Measurements from ENCODE around the gene DDX24. TPM values are rescaled to one million over a fixed set of nuclear protein-coding genes. Genes with fewer than 3 reads are reported as not detected.

DDX24 gene
- total and polyA plus RNA-seq, 9 donors, result 80.5 to 114 (median 85.4) TPM

GRCh38 chr14:94125659-94126418 is 44.8 kb upstream of the DDX24 start:
- H3K27me3 ChIP-seq (ENCODE audit: control insufficient read depth, insufficient read depth, low read length), result peaks cover 4% of the 10 kb centered on the region
- H3K36me3 ChIP-seq (ENCODE audit: control insufficient read depth, insufficient read depth, low read length), result no peaks in the 10 kb centered on the region
- no peak overlapping the region for H3K27ac ChIP-seq (ENCODE audit: low read length)
- peaks cover 2% of the 10 kb centered on the region for H3K4me1 ChIP-seq (ENCODE audit: control insufficient read depth, insufficient read depth, low read length)
- no peak for DNase-seq
- no peak overlapping the region for H3K4me3 ChIP-seq (ENCODE audit: low read length)
- WGBS (ENCODE audit: insufficient coverage), result 92% methylated on average over 3 of the region's 6 CpGs
- no peaks in the 10 kb centered on the region for H3K9me3 ChIP-seq (replicated peaks; ENCODE audit: control insufficient read depth, low read depth, low read length)

GRCh38 chr14:94124582-94125377 is 43.8 kb upstream of the DDX24 start:
- no peaks in the 10 kb centered on the region for H3K36me3 ChIP-seq (ENCODE audit: control insufficient read depth, insufficient read depth, low read length)
- H3K9me3 ChIP-seq (replicated peaks; ENCODE audit: control insufficient read depth, low read depth, low read length), result no peaks in the 10 kb centered on the region
- no peak overlapping the region for H3K27ac ChIP-seq (ENCODE audit: low read length)
- DNase-seq, result no peak
- H3K27me3 ChIP-seq (ENCODE audit: control insufficient read depth, insufficient read depth, low read length), result peaks cover 4% of the 10 kb centered on the region
- no peaks in the 10 kb centered on the region for H3K4me1 ChIP-seq (ENCODE audit: control insufficient read depth, insufficient read depth, low read length)
- WGBS (ENCODE audit: insufficient coverage), result 75% methylated on average over 5 of the region's 9 CpGs
- H3K4me3 ChIP-seq (ENCODE audit: low read length), result no peak overlapping the region

- no CpG with 5 or more reads among the region's 1 CpG for WGBS (ENCODE audit: insufficient coverage)
- Histone ChIP-seq H3K36me3 (ENCODE audit: control insufficient read depth, insufficient read depth, low read length) (no peaks in the 10 kb centered on the region), H3K4me3 (ENCODE audit: low read length) (no peak overlapping the region), H3K27ac (ENCODE audit: low read length) (no peak overlapping the region), H3K27me3 (ENCODE audit: control insufficient read depth, insufficient read depth, low read length) (peaks cover 4% of the 10 kb centered on the region), H3K4me1 (ENCODE audit: control insufficient read depth, insufficient read depth, low read length) (no peaks in the 10 kb centered on the region), H3K9me3 (replicated peaks; ENCODE audit: control insufficient read depth, low read depth, low read length) (peaks cover 2% of the 10 kb centered on the region)
- no peak for DNase-seq
Observed at GRCh38 chr14:94123868-94124267, 42.9 kb upstream of the DDX24 start.

GRCh38 chr14:94123296-94123695 is 42.3 kb upstream of the DDX24 start:
- Histone ChIP-seq H3K9me3 (replicated peaks; ENCODE audit: control insufficient read depth, low read depth, low read length) (peaks cover 2% of the 10 kb centered on the region), H3K4me1 (ENCODE audit: control insufficient read depth, insufficient read depth, low read length) (no peaks in the 10 kb centered on the region), H3K27ac (ENCODE audit: low read length) (no peak overlapping the region), H3K4me3 (ENCODE audit: low read length) (no peak overlapping the region), H3K36me3 (ENCODE audit: control insufficient read depth, insufficient read depth, low read length) (no peaks in the 10 kb centered on the region), H3K27me3 (ENCODE audit: control insufficient read depth, insufficient read depth, low read length) (peaks cover 4% of the 10 kb centered on the region)
- no peak for DNase-seq
- 87% methylated on average over 9 of the region's 9 CpGs for WGBS (ENCODE audit: insufficient coverage)

DNA sequence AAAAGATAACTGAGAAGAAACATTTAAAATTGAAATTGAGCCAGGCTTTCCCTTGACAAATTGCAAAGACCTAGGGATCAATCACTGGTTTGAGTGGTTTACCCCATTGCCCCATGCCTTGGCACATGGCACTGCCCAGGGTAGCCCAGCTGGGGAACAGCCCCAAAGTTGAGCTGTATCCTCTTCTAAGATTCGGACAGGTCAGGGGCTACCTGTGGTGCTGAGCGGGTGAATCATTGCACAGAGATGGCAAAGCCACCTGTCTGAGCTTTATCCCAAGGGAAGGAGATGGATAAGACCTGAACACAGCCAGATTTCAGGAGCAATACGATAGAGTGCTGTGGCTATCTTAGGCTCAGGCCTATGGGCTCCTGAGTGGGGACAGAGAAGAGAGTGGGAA is 41.4 kb upstream of the DDX24 start:
- Histone ChIP-seq H3K4me1 (ENCODE audit: control insufficient read depth, insufficient read depth, low read length) (no peaks in the 10 kb centered on the region), H3K27me3 (ENCODE audit: control insufficient read depth, insufficient read depth, low read length) (peaks cover 4% of the 10 kb centered on the region), H3K4me3 (ENCODE audit: low read length) (no peak overlapping the region), H3K9me3 (replicated peaks; ENCODE audit: control insufficient read depth, low read depth, low read length) (peaks cover 2% of the 10 kb centered on the region), H3K27ac (ENCODE audit: low read length) (no peak overlapping the region), H3K36me3 (ENCODE audit: control insufficient read depth, insufficient read depth, low read length) (no peaks in the 10 kb centered on the region)
- WGBS (ENCODE audit: insufficient coverage), result 59% methylated on average over 3 of the region's 3 CpGs
- no peak for DNase-seq

- peaks cover 4% of the 10 kb centered on the region for H3K27me3 ChIP-seq (ENCODE audit: control insufficient read depth, insufficient read depth, low read length)
- no peak overlapping the region for H3K27ac ChIP-seq (ENCODE audit: low read length)
- no peak for DNase-seq
- H3K9me3 ChIP-seq (replicated peaks; ENCODE audit: control insufficient read depth, low read depth, low read length), result peaks cover 2% of the 10 kb centered on the region
- no peaks in the 10 kb centered on the region for H3K4me1 ChIP-seq (ENCODE audit: control insufficient read depth, insufficient read depth, low read length)
- no peaks in the 10 kb centered on the region for H3K36me3 ChIP-seq (ENCODE audit: control insufficient read depth, insufficient read depth, low read length)
- H3K4me3 ChIP-seq (ENCODE audit: low read length), result no peak overlapping the region
- 20% methylated on average over 2 of the region's 3 CpGs for WGBS (ENCODE audit: insufficient coverage)
Observed at GRCh38 chr14:94121485-94121884, 40.5 kb upstream of the DDX24 start.

DNA sequence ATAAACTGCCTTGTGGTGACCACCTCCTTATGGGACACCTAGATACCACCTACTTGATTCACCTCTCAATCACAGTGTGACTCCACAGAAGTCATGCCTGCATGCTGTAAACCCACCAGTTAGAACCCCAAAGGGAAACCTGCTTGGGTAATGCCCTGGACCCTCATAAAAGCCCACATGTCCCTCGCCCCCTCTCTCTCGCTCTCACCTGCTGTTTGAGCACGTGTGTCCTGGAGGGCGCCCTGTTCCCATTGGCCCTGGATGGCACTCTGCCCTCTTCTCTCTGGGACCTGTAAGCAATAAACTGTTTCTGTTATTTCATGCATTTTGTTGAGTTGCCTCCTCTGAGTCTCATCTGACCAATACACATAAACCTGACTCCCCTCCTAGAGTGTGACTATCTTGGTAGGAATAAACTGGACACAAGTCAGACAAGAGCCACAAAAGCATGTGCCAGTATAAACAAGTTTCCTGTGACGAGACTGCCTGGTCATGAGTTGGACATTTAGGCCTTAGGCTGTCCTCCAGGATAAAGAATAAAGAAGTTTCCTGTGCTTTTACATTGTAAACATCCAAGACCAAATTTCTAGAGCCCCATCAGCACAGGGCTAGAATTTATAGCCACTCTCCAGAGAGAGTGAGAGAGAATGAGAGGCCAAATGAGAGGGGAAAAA is 39.8 kb upstream of the DDX24 start:
- Histone ChIP-seq H3K27ac (ENCODE audit: low read length) (no peak overlapping the region), H3K9me3 (replicated peaks; ENCODE audit: control insufficient read depth, low read depth, low read length) (peaks cover 2% of the 10 kb centered on the region), H3K4me3 (ENCODE audit: low read length) (no peak overlapping the region), H3K27me3 (ENCODE audit: control insufficient read depth, insufficient read depth, low read length) (peaks cover 4% of the 10 kb centered on the region), H3K4me1 (ENCODE audit: control insufficient read depth, insufficient read depth, low read length) (no peaks in the 10 kb centered on the region), H3K36me3 (ENCODE audit: control insufficient read depth, insufficient read depth, low read length) (no peaks in the 10 kb centered on the region)
- 93% methylated on average over 3 of the region's 5 CpGs for WGBS (ENCODE audit: insufficient coverage)
- no peak for DNase-seq

DNA sequence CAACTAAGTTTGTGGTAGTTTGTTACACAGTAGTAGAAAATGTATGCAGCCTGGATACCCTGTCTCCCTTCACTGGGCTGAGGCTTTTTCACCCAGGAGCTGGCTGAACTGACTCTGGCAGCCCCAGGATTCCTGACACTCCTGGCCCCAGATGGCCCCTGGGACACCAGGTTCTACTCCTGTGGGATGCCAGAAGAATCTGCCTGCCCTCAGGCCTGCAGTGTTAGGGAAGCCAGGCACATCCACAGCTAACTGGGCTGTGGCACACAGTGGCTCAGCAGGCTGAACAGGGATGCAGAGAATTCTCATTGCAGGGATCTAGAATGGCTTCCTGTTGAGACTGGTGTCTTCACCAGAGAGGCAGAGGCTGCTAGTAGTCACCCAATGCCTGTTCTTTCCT is 38.1 kb upstream of the DDX24 start:
- H3K27ac ChIP-seq (ENCODE audit: low read length), result no peak overlapping the region
- DNase-seq, result no peak
- peaks cover 4% of the 10 kb centered on the region for H3K27me3 ChIP-seq (ENCODE audit: control insufficient read depth, insufficient read depth, low read length)
- H3K9me3 ChIP-seq (replicated peaks; ENCODE audit: control insufficient read depth, low read depth, low read length), result peaks cover 2% of the 10 kb centered on the region
- no peaks in the 10 kb centered on the region for H3K36me3 ChIP-seq (ENCODE audit: control insufficient read depth, insufficient read depth, low read length)
- H3K4me3 ChIP-seq (ENCODE audit: low read length), result no peak overlapping the region
- H3K4me1 ChIP-seq (ENCODE audit: control insufficient read depth, insufficient read depth, low read length), result peaks cover 10% of the 10 kb centered on the region

DNA sequence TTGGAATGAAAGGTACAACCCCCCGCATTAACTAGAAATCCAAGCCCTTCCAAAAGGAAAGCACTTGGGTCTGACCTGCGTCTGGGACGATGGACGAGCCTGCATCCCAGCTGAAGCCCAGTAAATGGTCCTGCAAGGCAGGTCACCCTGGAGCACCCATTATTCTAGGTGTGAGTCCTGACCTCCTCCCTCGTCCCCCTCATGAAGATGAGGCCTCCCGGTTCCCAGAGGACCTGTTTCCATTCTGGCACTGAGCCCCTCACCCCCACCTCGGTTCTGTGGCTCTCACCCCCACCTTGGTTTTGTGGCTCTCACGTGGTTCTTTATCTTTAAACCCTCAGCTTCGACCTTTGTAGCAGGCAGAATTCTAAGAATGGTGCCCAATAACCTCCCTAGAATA is 36.9 kb upstream of the DDX24 start:
- 68% methylated on average over 6 of the region's 9 CpGs for WGBS (ENCODE audit: insufficient coverage)
- Histone ChIP-seq H3K36me3 (ENCODE audit: control insufficient read depth, insufficient read depth, low read length) (no peaks in the 10 kb centered on the region), H3K9me3 (replicated peaks; ENCODE audit: control insufficient read depth, low read depth, low read length) (peaks cover 2% of the 10 kb centered on the region), H3K27ac (ENCODE audit: low read length) (no peak overlapping the region), H3K4me3 (ENCODE audit: low read length) (no peak overlapping the region), H3K4me1 (ENCODE audit: control insufficient read depth, insufficient read depth, low read length) (peaks cover 15% of the 10 kb centered on the region), H3K27me3 (ENCODE audit: control insufficient read depth, insufficient read depth, low read length) (peaks cover 4% of the 10 kb centered on the region)
- DNase-seq, result no peak

DNA sequence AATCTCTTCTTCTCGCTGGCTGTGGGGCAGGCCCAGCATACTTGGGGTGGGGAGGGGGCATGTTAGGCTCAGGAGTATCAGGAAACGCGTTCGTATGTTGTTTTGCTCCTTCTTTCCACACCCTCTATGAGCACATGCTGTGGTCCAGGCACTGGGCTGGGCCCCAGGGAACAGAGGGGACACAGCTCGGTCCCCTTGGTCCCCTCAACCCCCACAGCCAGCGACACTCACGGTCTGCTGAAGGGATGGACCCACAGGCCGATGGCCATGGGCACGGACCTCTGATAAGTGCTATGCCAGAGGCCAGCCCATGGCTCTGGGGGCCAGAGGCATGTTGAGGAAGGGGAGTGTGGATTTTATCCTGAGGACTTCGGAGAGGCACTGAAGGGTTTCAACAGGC is 35.7 kb upstream of the DDX24 start:
- Histone ChIP-seq H3K36me3 (ENCODE audit: control insufficient read depth, insufficient read depth, low read length) (no peaks in the 10 kb centered on the region), H3K9me3 (replicated peaks; ENCODE audit: control insufficient read depth, low read depth, low read length) (peaks cover 2% of the 10 kb centered on the region), H3K27ac (ENCODE audit: low read length) (no peak overlapping the region), H3K4me3 (ENCODE audit: low read length) (no peak overlapping the region), H3K4me1 (ENCODE audit: control insufficient read depth, insufficient read depth, low read length) (peaks cover 17% of the 10 kb centered on the region), H3K27me3 (ENCODE audit: control insufficient read depth, insufficient read depth, low read length) (no peaks in the 10 kb centered on the region)
- no peak for DNase-seq
- 90% methylated on average over 2 of the region's 10 CpGs for WGBS (ENCODE audit: insufficient coverage)

Data from muscle of leg (tissue), 11 donors.